Breast epithelium (tissue), 4 donors: ENCODE data around the gene GRIN2C. TPM values are rescaled to one million over a fixed set of nuclear protein-coding genes. Genes with fewer than 3 reads are reported as not detected.

Source experiments
- DNase-seq, 2 donors: peaks; one replicate each; pipeline ENCODE4 v3.0.0-alpha.2; 2019; ENCODE audit warnings: low spot score in 2 of 2
- H3K27ac ChIP-seq, 2 donors: fragments of 200-600 bp; sonication (generic) in 1 of 2; one replicate each; pipeline ENCODE4 v1.5.1; 2016 to 2019; ENCODE audit warnings: mild to moderate bottlenecking in 1 of 2
- H3K27me3 ChIP-seq, 2 donors: fragments of 200-600 bp; sonication (generic) in 1 of 2; one replicate each; pipeline versions ENCODE4 v1.5.1 to v1.6.0; 2017 to 2019; ENCODE audit warnings: control low read depth in 1 of 2, mild to moderate bottlenecking in 1 of 2
- H3K36me3 ChIP-seq: fragments of 200-600 bp; one replicate; pipeline ENCODE4 v1.5.1; 2019
- H3K4me1 ChIP-seq, 2 donors: fragments of 200-600 bp; sonication (generic); one replicate each; pipeline ENCODE4 v1.5.1; 2016 to 2019; ENCODE audit warnings: control low read depth in 1 of 2
- H3K4me3 ChIP-seq, 3 donors: fragments of 200-600 bp; sonication (generic); 1 replicate in 2 of 3; 2 replicates in 1 of 3; pipeline ENCODE4 v1.5.1; 2016 to 2019; ENCODE audit warnings: mild to moderate bottlenecking in 3 of 3, moderate library complexity in 2 of 3
- H3K9me3 ChIP-seq, 2 donors: fragments of 200-600 bp; sonication (generic) in 1 of 2; one replicate each; pipeline ENCODE4 v1.5.1; 2016 to 2019; ENCODE audit warnings: control low read depth in 1 of 2
- POLR2A ChIP-seq: fragments of 450-650 bp; IDR thresholded peaks from one replicate; pipeline ENCODE4 v1.6.1; 2016; ENCODE audit warnings: antibody characterized with exemption, mild to moderate bottlenecking, moderate library complexity
- POLR2AphosphoS5 ChIP-seq, 3 donors: sonication (generic); formaldehyde crosslinking; IDR thresholded peaks; one replicate each; pipeline ENCODE4 v1.6.1; 2017; ENCODE audit warnings: antibody characterized with exemption in 3 of 3
- intact Hi-C: fragments of 100-400 bp; cut with DNase I; formaldehyde crosslinking; loops from one replicate; pipeline ENCODE4 v1.15.1; 2023; ENCODE audit warnings: low total_unique reads
- total RNA-seq, 3 donors: library from RNA; depleted of rRNA; stranded (reverse); fragments of >200 nt; gene quantifications; one replicate each; pipeline ENCODE4 v1.1.0, GENCODE V29; 2016
- TF ChIP-seq, protein P1 (sequence below), 3 donors: fragments of 450-650 bp; IDR thresholded peaks; one replicate each; pipeline ENCODE4 v1.5.1; 2016 to 2017; ENCODE audit warnings: antibody characterized with exemption in 3 of 3, mild to moderate bottlenecking in 3 of 3, moderate library complexity in 3 of 3

GRIN2C gene
- total RNA-seq, 3 donors from 2014 or later, result 0.48 TPM; not detected in 2

DNA sequence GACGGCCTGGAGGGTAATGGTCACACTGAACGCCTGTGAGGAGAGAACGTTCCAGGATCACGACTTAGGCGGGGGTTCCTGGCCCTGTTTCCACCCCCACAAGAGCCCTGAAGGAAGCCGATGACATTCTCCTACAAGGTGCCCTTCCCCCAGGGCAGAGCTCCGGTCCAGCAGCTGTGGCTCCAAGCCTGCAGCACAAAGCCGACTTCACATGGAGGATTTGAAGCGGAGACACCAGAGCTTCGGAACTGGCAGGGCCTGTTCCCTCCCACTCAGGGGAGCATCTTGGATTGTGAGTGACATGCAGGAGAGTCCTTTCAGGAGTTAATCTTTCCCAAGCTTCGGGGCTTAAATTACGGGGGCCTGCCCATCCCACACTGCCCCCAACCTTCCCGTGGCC, 28.8 kb upstream of the GRIN2C start:
- TF ChIP-seq POLR2AphosphoS5 (IDR thresholded peaks at IDR 0.05), result no peak
- no peak for TF ChIP-seq POLR2A
- TF ChIP-seq, protein P1, sequence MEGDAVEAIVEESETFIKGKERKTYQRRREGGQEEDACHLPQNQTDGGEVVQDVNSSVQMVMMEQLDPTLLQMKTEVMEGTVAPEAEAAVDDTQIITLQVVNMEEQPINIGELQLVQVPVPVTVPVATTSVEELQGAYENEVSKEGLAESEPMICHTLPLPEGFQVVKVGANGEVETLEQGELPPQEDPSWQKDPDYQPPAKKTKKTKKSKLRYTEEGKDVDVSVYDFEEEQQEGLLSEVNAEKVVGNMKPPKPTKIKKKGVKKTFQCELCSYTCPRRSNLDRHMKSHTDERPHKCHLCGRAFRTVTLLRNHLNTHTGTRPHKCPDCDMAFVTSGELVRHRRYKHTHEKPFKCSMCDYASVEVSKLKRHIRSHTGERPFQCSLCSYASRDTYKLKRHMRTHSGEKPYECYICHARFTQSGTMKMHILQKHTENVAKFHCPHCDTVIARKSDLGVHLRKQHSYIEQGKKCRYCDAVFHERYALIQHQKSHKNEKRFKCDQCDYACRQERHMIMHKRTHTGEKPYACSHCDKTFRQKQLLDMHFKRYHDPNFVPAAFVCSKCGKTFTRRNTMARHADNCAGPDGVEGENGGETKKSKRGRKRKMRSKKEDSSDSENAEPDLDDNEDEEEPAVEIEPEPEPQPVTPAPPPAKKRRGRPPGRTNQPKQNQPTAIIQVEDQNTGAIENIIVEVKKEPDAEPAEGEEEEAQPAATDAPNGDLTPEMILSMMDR (IDR thresholded peaks at IDR 0.05), result no peak
- DNase-seq, result no peak
- Histone ChIP-seq H3K27me3 (peaks cover 0 to 23% of the 10 kb centered on the region in 2 donors), H3K27ac (no peak overlapping the region), H3K9me3 (no peaks in the 10 kb centered on the region), H3K4me1 (no peaks in the 10 kb centered on the region), H3K36me3 (no peaks in the 10 kb centered on the region), H3K4me3 (no peak overlapping the region)
- intact Hi-C loops, result no loop called here

DNA sequence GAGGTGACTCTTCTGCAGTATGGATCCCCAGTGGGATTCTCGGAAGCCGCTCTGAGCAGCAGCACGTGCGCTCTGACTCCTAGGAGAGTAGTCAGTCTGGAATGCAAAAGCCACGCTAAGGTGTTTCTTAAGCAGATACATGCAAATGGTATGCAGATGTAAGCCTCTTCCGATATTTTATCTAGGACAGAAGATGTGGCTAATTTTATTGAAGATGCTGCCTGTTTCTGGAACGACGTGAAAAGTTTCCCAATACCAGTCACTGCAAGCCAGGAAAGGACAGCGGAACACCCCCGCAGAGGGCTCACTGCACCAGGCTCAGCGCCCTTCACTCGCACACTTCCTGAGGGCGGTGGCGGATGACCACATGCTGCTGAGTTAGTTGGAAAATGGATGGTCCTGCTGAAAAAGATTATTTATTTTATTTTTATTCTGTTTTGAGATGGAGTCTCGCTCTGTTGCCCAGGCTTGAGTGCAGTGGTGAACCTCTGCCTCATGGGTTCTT, 23.6 kb upstream of the GRIN2C start:
- H3K4me1 ChIP-seq, result no peaks in the 10 kb centered on the region
- no peaks in the 10 kb centered on the region for H3K36me3 ChIP-seq
- no peaks in the 10 kb centered on the region for H3K9me3 ChIP-seq
- no peak overlapping the region for H3K27ac ChIP-seq
- intact Hi-C loops, result no loop called here
- DNase-seq, result no peak
- H3K27me3 ChIP-seq, result peaks cover 0 to 8% of the 10 kb centered on the region in 2 donors
- H3K4me3 ChIP-seq, result no peak overlapping the region
- TF ChIP-seq POLR2A, result no peak
- TF ChIP-seq POLR2AphosphoS5 (IDR thresholded peaks at IDR 0.05), result no peak
- TF ChIP-seq, protein P1 (IDR thresholded peaks at IDR 0.05), result no peak

DNA sequence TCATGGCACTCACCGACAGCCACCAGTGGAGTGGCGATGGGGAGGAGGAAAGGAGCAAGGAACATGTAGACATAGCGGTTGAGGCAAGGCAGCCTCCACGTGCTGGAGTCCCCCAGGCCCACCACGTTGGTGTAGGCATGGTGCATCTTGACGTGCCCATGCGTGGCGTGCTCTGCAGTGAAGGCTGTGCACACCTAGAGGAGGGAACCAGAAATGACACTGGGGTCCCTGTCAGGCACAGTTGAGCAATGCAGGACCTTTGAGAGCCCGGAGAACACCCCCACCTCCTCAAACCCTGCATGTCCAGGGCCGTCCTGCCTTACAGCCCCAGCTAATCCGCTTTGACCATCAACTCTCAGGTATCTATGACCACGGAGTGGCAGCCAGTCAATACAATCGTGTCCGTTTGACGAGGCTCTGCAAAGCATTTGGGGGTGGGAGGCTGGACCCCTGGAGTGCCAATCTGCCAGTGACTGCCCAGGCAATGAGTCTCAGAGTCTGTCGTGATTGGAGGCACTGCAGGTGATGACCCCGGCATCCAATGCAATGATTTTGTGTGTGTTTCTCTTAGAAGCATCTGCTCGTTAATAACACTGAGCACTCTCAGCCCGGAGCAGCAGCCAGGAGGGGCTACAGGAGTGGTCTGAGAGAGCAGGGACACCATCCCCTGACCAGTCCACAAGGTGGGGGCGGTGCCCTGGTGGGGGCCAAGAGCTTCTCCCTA, 23.0 kb upstream of the GRIN2C start:
- DNase-seq, result no peak
- no peak for TF ChIP-seq POLR2A
- TF ChIP-seq POLR2AphosphoS5 (IDR thresholded peaks at IDR 0.05), result no peak
- TF ChIP-seq, protein P1 (IDR thresholded peaks at IDR 0.05), result no peak
- Histone ChIP-seq H3K27ac (no peak overlapping the region), H3K4me1 (no peaks in the 10 kb centered on the region), H3K4me3 (no peak overlapping the region), H3K36me3 (no peaks in the 10 kb centered on the region), H3K9me3 (no peaks in the 10 kb centered on the region), H3K27me3 (peaks cover 0 to 8% of the 10 kb centered on the region in 2 donors)
- intact Hi-C loops, result no loop called here

DNA sequence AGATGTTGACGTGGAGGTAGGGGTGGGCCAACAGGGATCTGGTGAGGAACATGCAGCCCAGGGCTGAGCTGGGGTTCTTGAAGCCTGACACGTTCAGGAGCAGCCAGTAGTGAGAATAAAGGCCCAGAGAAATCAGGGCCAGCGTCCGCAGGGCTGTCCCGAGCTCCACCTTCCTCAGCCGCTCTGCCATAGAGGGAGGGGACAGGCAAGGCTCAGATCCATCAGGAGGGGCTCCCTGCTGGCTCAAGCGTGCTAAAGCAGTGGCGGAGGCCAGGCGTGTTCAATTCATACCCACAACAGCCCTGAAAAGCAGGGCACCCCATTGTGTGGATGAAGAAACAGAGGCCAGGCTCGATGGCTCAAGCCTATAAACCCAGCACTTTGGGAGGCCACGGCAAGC, 21.4 kb upstream of the GRIN2C start:
- Histone ChIP-seq H3K4me3 (no peak overlapping the region), H3K36me3 (no peaks in the 10 kb centered on the region), H3K9me3 (no peaks in the 10 kb centered on the region), H3K27me3 (peaks cover 0 to 8% of the 10 kb centered on the region in 2 donors), H3K27ac (no peak overlapping the region), H3K4me1 (no peaks in the 10 kb centered on the region)
- TF ChIP-seq, protein P1 (IDR thresholded peaks at IDR 0.05), result no peak
- TF ChIP-seq POLR2AphosphoS5 (IDR thresholded peaks at IDR 0.05) (no peak), POLR2A (no peak)
- no peak for DNase-seq
- intact Hi-C loops, result no loop called here

DNA sequence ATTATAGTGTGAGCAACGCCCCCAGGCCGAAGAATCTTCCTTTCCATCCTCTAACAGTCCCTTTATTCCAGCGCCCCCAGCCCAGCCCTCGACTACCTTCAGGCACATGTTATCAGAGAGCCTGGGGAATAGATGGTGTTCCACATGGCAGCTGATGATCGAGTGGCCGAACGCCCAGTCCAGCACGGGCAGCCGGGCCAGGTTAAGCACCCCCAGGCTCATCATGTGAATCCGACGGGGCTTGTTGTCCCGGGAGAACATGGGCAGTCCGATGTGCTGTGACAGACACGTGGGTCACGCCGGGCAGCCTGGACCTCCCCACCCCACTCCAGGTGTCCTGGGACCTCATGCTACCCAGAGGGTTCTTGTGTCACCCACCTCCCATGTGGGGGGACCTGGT, 19.6 kb upstream of the GRIN2C start:
- Histone ChIP-seq H3K27ac (no peak overlapping the region), H3K36me3 (no peaks in the 10 kb centered on the region), H3K9me3 (no peaks in the 10 kb centered on the region), H3K4me1 (no peaks in the 10 kb centered on the region), H3K4me3 (no peak overlapping the region), H3K27me3 (peaks cover 0 to 8% of the 10 kb centered on the region in 2 donors)
- TF ChIP-seq POLR2AphosphoS5 (IDR thresholded peaks at IDR 0.05), result no peak
- no peak for TF ChIP-seq POLR2A
- TF ChIP-seq, protein P1 (IDR thresholded peaks at IDR 0.05), result no peak
- DNase-seq, result no peak
- intact Hi-C loops, result no loop called here
